Endothelial cell (in vitro differentiated cells): ENCODE measurements around the gene TPD52L1. TPM values are rescaled to one million over a fixed set of nuclear protein-coding genes. Genes with fewer than 3 reads are reported as not detected.
"Not testable (repeated sequence)": the region's sequence is repeated elsewhere in the genome, so short reads cannot be mapped to it uniquely, and the experiment has no call there.

Experiments
- DNase-seq: peaks from one replicate; pipeline ENCODE4 v3.0.0; 2021; ENCODE audit warnings: low spot score
- H3K27ac Mint-ChIP-seq: one replicate; pipeline ENCODE4 v1.8.0; 2021; ENCODE audit warnings: mixed read lengths, inconsistent platforms; ENCODE audit not compliant: unreplicated experiment
- H3K27me3 Mint-ChIP-seq: one replicate; pipeline ENCODE4 v1.8.0; 2021; ENCODE audit warnings: mild to moderate bottlenecking, moderate library complexity, mixed read lengths, inconsistent platforms; ENCODE audit not compliant: unreplicated experiment
- H3K36me3 Mint-ChIP-seq: one replicate; pipeline ENCODE4 v1.8.0; 2021; ENCODE audit warnings: mild to moderate bottlenecking, low read depth, mixed read lengths, inconsistent platforms; ENCODE audit not compliant: unreplicated experiment
- H3K4me1 Mint-ChIP-seq: one replicate; pipeline ENCODE4 v1.8.0; 2021; ENCODE audit warnings: mild to moderate bottlenecking, mixed read lengths, inconsistent platforms; ENCODE audit not compliant: unreplicated experiment
- H3K4me3 Mint-ChIP-seq: one replicate; pipeline ENCODE4 v1.8.0; 2021; ENCODE audit warnings: mild to moderate bottlenecking, mixed read lengths, inconsistent platforms; ENCODE audit not compliant: unreplicated experiment
- H3K9me3 Mint-ChIP-seq: one replicate; pipeline ENCODE4 v1.8.0; 2021; ENCODE audit warnings: mixed read lengths, inconsistent platforms; ENCODE audit not compliant: unreplicated experiment
- total RNA-seq: library from RNA; stranded (reverse); fragmentation: NEBNext Ultra II Directional; extraction: Animal tissue kit (Norgen Biotek cat#: 25700); gene quantifications from one replicate; pipeline ENCODE4 v1.2.1, GENCODE V29; 2021; ENCODE audit not compliant: unreplicated experiment
- TF ChIP-seq, protein P1 (sequence below): fragments of 200-600 bp; sonication (generic); IDR thresholded peaks from one replicate; pipeline ENCODE4 v1.5.0; 2021; ENCODE audit warnings: antibody characterized with exemption; ENCODE audit not compliant: unreplicated experiment

TPD52L1 gene
- total RNA-seq, 1 donor from 2014 or later, result 118 TPM

- no peak overlapping the region for H3K27ac Mint-ChIP-seq
- H3K27me3 Mint-ChIP-seq, result peaks cover 3% of the 10 kb centered on the region
- DNase-seq, result no peak
- TF ChIP-seq, protein P1, sequence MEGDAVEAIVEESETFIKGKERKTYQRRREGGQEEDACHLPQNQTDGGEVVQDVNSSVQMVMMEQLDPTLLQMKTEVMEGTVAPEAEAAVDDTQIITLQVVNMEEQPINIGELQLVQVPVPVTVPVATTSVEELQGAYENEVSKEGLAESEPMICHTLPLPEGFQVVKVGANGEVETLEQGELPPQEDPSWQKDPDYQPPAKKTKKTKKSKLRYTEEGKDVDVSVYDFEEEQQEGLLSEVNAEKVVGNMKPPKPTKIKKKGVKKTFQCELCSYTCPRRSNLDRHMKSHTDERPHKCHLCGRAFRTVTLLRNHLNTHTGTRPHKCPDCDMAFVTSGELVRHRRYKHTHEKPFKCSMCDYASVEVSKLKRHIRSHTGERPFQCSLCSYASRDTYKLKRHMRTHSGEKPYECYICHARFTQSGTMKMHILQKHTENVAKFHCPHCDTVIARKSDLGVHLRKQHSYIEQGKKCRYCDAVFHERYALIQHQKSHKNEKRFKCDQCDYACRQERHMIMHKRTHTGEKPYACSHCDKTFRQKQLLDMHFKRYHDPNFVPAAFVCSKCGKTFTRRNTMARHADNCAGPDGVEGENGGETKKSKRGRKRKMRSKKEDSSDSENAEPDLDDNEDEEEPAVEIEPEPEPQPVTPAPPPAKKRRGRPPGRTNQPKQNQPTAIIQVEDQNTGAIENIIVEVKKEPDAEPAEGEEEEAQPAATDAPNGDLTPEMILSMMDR, result no peak
- peaks cover 8% of the 10 kb centered on the region for H3K36me3 Mint-ChIP-seq
- H3K9me3 Mint-ChIP-seq, result peaks cover 7% of the 10 kb centered on the region
- peaks cover 6% of the 10 kb centered on the region for H3K4me1 Mint-ChIP-seq
- no peak overlapping the region for H3K4me3 Mint-ChIP-seq
These were observed 29.4 kb upstream of the TPD52L1 start for GRCh38 chr6:125124049-125124669.

DNA sequence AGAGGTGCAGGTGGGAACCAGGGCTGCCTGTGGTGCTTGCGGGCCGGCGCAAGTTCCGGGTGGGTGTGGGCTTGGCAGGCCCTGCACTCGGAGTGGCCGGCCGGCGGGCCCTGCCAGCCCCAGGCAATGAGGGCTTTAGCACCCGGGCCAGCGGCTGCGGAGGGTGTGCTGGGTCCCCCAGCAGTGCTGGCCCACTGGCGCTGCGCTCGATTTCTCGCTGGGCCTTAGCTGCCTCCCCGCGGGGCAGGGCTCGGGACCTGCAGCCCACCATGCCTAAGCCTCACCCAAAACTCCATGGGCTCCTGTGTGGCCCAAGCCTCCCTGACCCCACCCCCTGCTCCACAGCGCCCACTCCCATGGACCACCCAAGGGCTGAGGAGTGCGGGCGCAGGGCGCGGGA lies 27.7 kb upstream of the TPD52L1 start:
- H3K36me3 Mint-ChIP-seq, H3K9me3 Mint-ChIP-seq, H3K27me3 Mint-ChIP-seq, H3K4me1 Mint-ChIP-seq, H3K27ac Mint-ChIP-seq, H3K4me3 Mint-ChIP-seq, DNase-seq: not testable (repeated sequence)

DNA sequence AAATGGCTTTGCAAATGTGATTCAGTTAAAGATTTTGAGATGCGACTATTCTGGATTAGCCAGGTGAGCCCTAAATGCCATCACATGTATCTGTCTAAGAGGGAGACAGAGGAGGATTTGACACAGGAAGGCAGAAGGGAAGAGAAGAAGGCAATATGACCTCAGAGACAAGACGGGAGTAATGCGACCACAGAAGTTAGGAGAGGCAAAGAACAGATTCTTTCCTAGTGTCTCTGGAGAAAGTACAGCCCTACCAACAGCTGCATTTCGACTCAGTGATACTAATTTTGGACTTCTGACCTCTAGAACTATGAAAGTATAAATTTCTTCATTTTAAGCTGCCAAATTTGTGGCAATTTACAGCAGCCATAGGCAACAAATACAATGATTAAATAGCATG lies 24.2 kb upstream of the TPD52L1 start:
- Mint-ChIP-seq H3K27me3 (peaks cover 3% of the 10 kb centered on the region), H3K9me3 (peaks cover 7% of the 10 kb centered on the region), H3K36me3 (peaks cover 4% of the 10 kb centered on the region)

GRCh38 chr6:125132058-125132457 lies 21.5 kb upstream of the TPD52L1 start:
- H3K9me3 Mint-ChIP-seq, result no peaks in the 10 kb centered on the region
- no peak overlapping the region for H3K27ac Mint-ChIP-seq
- TF ChIP-seq, protein P1, result no peak
- peaks cover 4% of the 10 kb centered on the region for H3K4me1 Mint-ChIP-seq
- no peaks in the 10 kb centered on the region for H3K36me3 Mint-ChIP-seq
- H3K4me3 Mint-ChIP-seq, result no peak overlapping the region
- DNase-seq, result no peak
- H3K27me3 Mint-ChIP-seq, result no peaks in the 10 kb centered on the region

More for the DNA sequence above, 24.2 kb upstream of the TPD52L1 start:
- no peak overlapping the region for H3K4me3 Mint-ChIP-seq
- TF ChIP-seq, protein P1, result no peak
- DNase-seq, result no peak
- H3K27ac Mint-ChIP-seq, result no peak overlapping the region
- peaks cover 4% of the 10 kb centered on the region for H3K4me1 Mint-ChIP-seq

DNA sequence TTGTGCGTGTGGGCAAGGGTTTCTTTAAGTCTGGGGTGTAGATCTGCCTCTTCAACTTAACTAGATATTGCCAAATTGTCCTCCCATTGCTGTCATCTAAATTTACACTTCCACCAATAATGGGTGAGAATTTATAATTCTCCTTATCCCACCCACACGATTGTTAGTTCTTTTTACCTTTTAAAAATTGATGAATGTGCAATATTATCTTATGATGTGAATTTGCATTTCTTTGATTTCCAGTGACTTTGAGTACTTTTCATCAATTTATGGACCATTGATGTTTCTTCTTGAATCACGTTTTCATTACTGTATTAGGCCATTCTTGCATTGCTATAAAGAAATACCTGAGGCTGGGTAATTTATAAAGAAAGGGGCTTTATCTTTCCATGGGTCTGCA lies 17.2 kb upstream of the TPD52L1 start:
- no peaks in the 10 kb centered on the region for H3K4me1 Mint-ChIP-seq
- no peak overlapping the region for H3K4me3 Mint-ChIP-seq
- TF ChIP-seq, protein P1, result no peak
- H3K27ac Mint-ChIP-seq, result no peak overlapping the region
- no peaks in the 10 kb centered on the region for H3K9me3 Mint-ChIP-seq
- no peaks in the 10 kb centered on the region for H3K27me3 Mint-ChIP-seq
- no peak for DNase-seq
- no peaks in the 10 kb centered on the region for H3K36me3 Mint-ChIP-seq
